ENCODE data around the gene MIEF2.
A peak's percentile ranks its signal among the peaks of the same experiment; 100 is the strongest.
"Not testable (repeated sequence)": the region's sequence is repeated elsewhere in the genome, so short reads cannot be mapped to it uniquely, and the experiment has no call there.

Gene MIEF2

DNA sequence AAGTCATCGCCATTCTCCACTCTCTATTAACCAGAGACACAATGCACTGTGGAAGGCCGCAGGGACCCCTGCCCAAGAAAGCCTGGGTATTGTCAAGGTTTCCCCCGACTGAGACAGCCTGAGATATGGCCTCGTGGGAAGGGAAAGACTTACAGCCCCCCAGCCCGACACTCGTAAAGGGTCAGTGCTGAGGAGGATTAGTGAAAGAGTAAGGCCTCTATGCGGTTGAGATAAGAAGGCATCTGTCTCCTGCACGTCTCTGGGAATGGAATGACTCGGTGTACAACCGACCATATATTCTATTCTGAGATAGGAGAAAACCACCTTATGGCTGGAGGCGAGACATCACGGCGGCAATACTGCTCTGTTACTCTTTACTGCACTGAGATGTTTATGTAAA, 42.7 kb downstream of the MIEF2 start:
- not testable (repeated sequence) for DNase-seq

- no peak for DNase-seq
Observed at GRCh38 chr17:18309202-18309601, 48.7 kb downstream of the MIEF2 start.

- no peak for DNase-seq
Observed at GRCh38 chr17:18314059-18314730, 53.7 kb downstream of the MIEF2 start.

DNA sequence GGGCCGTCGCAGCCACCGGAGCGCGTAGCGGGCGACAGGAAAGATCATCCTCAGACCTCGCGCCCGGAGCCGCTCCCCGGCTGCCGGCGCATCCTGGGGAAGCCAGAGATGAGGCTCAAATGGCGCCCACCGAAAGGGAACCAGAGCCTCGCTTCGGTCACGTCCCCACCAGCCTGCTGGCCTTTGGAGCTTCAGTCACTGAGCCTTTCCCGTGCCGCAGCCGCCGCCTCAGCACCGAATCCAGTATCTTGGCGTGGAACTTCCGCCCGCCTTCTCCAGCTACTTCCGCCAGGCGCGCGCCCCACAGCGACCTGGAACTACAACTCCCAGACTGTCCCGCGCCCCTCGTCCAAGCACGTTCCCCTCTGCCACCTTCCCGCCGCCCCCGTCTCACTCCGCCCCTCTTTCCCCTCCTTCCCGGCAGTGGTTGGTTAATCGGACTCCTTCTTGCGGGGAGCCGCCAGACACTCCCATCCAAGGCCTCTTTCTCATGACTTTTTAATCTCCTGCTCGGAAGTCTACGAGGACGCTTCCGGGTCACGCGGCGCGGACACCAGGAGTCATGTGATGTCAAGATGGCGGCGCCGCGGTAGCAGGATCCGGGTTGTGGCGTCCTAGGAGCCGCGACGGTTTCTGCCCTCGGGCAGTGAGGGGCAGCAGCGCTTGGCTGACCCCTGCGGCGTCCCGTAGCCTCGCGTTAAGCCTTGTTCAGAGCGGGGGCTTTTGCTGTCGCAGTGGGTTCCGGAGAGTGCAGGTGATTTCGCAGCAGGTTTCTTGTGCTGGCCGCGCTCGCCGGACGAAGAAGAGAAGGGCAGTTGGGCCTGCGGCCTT, 54.5 kb downstream of the MIEF2 start, which contains the start of the genes SMCR8 and TOP3A:
Gene SMCR8, plus strand, starts transcription at position 563 of the 831 bp plus-strand sequence. CDS start 497 bp downstream, outside the sequence.
Gene TOP3A, minus strand, starts transcription at position 264 of the 831 bp plus-strand sequence. Its CDS starts 216 bp downstream, at position 48.
- peak; percentile 99 for DNase-seq

GRCh38 chr17:18315562-18315922, 55.1 kb downstream of the MIEF2 start:
- peak in 1 of 2 experiments; percentile 22 for DNase-seq

GRCh38 chr17:18315961-18316360, 55.5 kb downstream of the MIEF2 start:
- DNase-seq = no peak
